ENCODE measurements around the gene DYNAP.

Gene DYNAP, protein sequence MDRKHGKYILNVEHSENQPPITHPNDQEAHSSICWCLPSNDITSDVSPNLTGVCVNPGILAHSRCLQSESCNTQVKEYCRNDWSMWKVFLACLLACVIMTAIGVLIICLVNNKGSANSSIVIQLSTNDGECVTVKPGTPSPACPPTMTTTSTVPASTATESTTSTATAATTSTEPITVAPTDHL

DNA sequence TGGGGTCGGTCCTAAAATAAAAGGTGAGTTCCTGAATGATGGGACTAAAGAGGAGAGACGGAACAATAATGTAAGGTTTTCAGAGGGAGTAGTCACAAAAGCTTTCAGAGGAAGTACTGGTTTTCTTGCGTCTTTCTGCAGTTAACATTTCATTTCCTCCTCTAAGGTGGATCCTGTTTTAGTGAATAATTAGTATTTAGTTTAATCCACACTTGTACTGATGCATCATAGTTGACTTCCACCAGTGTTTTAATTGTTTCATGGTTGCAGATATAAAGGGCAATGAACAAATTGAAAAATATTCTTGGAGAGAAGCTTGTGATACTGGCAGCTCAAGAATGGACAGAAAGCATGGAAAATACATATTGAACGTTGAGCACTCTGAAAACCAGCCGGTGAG is at the start of gene DYNAP:
DYNAP (plus strand) TSS at position 301 of the 400 bp plus-strand sequence; CDS start at position 339, 38 bp downstream.
- no peak for DNase-seq

DNA sequence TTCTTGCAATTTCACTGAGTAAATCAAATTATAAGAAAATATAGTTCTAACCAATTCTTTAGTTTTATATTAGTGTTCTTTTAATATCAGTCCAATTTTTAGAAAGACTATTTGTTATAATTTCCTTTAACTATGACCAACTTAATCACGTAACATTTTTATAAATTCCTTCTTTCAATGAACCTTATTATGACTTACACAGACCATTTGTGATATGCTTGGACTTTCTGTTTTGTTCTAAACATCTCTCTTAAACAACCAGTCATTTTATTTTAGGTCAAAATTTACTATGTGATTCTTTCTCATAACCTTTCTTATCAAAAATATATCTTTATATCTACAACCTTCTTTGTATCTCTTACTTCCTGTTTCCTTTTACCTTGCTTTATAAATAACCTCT is 39.5 kb upstream of the DYNAP start:
- DNase-seq: no peak

GRCh38 chr18:54555286-54555685 is 35.8 kb upstream of the DYNAP start:
- no peak for DNase-seq

GRCh38 chr18:54555996-54556395 is 35.0 kb upstream of the DYNAP start:
- no peak for DNase-seq

DNA sequence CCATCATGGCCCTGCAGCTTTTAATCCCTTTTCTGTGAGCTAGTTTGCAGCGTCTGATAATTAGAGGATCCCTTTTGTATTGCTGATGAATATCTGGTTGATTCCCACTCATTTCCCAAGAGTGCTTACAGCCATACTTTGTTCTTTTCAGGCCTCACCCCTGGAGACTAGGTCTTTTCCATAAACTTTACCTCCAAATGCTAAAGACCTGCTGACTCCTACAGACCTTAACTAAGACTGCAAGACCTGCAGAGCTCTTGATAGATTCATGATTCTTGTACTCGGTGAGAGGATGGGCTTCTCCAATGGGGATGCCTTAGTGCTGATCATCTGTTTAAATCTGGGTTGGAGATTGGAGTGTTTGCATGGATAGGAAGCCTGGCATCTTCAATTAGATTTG is 33.1 kb upstream of the DYNAP start:
- no peak for DNase-seq

GRCh38 chr18:54558609-54559585 is 32.1 kb upstream of the DYNAP start:
- DNase-seq: no peak

DNA sequence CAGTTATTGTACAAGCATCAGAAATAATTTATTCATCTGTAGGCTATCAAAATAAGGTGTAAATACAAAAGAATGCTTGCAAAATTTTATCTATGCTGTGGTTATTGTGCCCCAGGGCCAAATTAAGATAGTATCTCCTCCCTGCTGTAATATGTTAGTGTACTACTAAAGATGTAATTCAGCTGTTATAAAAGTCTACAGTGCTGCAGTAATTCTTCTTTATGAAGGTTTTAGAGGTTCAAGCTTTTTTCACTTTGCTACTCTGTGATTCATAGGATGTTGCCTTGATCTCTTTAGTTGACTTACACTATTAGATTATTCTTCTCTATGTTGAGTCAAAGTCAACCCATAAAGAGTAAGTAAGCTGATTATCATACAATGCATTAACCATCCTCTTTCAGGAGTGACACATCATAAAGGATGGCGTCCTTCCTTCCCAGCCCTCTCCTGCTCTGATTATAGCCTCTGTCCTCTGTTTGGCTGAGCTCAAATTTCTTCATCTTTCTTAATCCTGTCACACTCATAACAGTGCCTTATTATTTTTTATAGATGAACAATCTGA is 29.3 kb upstream of the DYNAP start:
- DNase-seq: no peak

DNA sequence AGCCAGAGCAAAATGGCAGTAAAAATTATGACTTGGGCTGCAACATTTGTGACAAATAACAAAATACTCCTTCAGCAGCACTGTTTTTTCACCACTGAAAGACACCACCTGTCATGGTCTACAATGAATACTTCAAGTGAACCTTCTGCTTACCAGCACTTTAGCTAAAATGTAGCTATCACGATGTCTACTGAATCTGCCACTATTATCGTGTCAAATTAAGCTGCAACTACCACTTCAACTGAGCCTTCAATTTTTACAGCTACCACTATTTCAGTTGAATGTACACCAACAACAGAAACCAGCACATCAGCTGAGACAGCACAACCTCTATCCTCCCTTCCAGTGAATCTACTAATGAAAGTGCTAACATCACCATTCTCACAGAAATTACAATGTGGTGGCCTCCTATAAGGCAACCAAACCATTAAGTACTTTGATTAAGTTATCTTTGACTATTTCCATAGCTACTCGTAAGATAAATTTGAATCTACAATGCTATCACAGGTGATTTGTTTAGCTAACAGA is 10.8 kb upstream of the DYNAP start:
- DNase-seq: no peak

- no peak for DNase-seq
Measured at GRCh38 chr18:54584065-54584464, 7.0 kb upstream of the DYNAP start.

- no peak for DNase-seq
Measured at GRCh38 chr18:54585743-54586142, 5.3 kb upstream of the DYNAP start.

DNA sequence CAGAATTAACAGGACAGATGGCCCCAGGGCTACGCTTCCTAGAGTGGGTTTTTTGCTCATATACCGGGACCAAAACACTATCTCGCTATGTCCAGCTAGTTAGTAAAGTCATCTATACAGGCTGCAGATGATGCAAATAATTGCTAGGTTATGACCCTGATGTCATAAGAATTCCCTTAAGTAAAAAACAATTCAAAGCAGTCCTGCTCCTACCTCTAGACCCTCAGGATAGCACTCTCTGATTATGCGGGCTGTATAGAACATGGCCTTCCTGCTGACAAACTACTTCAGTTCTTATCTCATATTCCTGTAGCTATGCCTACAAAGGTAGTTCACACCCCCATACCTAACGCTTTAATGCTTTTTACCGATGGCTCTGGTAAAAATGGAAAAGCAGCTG is 13.2 kb downstream of the DYNAP start:
- DNase-seq: no peak

GRCh38 chr18:54606835-54607212 is 15.8 kb downstream of the DYNAP start:
- no peak for DNase-seq

DNA sequence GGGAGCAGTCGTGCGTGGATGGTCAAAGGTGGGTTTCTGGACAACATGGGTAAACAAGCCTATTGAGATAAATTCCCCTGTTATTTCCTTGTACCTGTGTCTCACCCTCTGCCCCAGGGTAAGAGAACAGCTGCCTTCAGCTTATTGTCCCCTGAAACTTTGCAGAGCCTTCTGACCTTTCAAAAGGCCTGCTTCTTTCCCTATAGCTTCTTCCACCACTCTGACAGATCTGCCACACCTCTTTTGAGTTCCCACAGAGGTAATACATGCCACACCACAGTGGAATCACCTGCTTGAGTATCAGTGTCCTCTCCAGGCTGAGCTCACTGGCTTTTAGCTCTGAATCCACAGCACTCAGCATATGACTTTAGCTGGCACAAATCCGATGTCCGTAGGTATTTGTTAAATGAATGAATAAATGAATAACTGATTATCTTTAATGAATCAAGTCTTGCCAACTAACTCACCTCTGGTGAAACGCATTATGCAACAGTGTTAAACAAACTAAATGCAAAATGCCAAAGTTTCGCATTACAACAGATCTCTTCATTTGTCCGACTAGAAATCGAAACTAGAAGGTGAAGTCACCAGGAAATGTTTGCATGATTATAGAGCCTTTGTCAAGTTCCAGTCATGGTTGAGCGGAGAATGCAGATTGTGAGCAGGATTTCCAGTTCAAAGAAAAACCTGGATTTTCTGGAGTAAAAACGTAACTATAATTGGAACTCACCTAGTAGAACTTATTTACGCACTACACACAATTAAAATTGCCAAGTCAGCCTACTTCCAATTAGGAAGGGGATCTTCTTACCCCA is 16.4 kb downstream of the DYNAP start:
- no peak for DNase-seq

DNA sequence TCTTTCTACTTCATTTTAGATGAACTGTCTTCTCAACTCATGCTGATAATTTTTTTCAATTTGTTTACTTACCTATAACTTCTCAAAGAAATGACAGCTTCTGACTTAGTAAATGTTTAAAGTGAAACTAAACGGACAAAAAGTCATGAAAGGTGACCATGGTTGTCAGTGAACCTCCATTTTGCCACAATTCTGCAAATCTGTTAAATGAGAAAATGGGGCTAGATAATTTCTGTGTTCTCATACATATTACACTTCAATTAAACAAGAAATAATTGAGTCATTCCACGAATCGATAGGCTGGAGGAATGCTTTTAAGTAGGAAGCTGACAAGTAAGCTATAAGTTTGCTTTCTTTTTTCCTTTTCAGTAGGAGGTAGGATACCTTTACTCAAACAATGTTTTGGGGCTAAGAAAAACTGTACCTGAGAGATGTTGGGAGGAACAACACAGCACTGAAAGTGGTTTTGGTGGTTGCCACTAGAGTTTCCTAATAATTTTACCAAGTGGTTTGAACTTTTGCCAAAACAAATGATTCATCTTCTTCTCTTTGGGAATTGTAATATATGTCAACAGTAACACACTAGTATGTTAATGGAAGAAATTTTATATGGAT is 17.1 kb downstream of the DYNAP start:
- no peak for DNase-seq

DNA sequence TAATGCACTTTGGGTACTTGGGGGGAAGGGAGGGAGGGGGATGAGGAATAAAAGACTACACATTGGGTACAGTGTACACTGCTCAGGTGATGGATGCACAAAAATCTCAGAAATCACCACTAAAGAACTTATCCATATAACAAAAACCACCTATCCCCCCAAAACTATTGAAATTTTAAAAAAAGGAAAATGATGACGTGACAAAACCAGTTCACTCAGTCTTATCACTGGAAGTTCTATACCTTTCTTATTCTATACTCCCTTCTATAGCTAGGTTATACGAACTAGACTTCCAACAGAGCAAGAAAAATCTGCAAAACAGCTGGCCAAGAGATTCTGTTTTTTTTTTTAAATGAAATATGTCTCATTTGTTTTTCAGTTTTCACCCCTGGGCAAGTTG is 20.8 kb downstream of the DYNAP start:
- DNase-seq: no peak

DNA sequence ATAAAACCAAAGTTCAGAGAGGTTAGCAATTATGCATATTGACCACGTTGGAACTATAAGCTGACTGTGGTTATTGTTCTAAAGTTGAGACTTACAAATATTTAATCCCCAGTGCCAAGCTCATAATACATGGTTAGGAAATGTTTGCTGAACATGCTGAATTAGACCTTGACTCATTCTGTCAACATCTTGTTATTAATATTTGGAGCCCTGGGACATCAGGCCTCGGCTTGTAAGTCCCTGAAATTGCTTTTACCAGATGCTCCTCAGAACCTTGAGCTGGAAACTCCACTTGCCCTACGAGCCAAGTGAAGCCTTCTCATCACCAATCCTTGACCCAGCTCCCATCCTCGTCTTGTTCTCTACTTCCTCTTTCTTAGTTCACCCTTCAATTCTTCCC is 21.2 kb downstream of the DYNAP start:
- DNase-seq: no peak

DNA sequence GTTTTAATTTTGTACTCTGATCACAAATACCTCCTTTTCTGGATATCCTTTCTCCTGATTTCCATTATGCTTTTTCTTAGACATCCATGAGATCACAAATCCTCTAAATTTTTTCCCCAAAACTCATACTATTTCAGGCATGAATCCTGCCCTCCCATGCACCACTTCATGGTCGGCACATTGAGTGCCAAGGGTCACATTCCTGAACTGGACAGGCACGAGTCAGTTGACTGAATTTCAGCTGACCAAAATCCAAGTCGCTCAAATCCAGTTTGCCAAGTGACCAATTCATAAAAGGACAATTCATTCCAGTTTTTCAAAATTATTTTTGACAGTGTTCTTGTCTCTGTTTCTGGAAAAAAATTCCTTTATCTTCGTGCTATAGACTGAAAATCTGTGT is 22.1 kb downstream of the DYNAP start:
- no peak for DNase-seq

DNA sequence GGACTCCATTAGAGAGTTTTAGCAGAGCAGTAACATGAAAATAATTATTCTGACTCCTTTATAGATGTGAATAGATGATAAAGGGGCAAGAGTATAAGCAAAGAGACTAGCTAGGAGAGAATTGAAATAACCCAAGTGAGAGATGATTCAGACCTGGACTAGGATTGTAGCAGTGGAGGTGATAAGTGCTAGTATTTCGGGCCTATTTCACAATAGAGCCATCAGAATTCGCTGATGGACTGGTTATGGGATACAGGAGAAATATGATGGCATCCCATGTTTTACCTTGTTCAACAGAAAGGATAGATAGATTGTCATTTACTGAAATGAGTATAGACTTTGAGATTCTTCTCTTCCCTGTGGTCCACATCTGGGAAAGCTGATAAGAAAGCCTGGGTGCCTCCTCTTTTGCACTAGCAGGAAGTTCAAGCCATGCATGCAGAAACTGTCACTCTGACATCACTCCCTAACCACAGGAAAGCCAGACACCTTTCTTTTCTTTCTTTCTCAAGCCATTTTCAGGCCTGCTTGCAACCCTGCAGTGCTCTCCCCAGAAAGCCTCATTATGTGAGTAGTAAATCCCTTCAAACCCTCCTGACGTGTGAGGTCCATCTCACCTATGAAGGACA is 25.3 kb downstream of the DYNAP start:
- no peak for DNase-seq

DNA sequence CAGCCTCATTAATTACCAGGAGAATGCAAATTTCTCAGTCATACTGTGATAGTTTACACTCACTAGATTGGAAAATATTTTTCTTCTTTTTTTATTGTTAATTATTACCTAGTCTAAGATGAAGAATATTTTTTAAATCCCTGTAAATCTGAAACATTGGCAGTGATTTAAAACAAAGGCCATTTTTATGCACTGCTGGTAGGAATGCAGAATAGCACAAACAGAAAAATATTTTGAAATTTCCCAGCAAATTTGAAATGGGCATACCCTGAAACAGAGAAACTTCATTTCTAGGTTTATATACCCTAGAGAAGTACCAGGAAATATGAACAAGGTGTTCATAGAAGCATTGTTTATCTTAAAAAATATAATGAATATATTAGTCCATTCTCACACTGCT is 31.0 kb downstream of the DYNAP start:
- DNase-seq: no peak

GRCh38 chr18:54626779-54627178 is 35.7 kb downstream of the DYNAP start:
- DNase-seq: no peak

GRCh38 chr18:54630963-54631362 is 39.9 kb downstream of the DYNAP start:
- no peak for DNase-seq

DNA sequence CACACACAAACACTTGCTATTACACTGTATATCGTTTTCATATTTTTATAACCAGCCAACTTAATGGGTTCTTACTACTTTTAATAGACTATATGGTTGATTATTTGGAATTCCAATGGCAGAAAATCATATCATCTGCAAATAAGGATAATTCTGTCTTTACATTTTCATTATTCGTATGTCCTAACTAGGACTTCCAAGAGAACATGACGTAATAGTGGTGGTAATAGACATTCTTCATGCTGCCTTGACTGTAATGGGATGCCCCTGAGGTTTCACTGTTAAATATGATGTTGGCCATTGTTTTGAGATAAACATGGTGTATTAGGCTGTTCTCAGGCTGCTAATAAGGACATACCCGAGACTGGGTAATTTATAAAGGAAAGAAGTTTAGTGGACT is 45.2 kb downstream of the DYNAP start:
- DNase-seq: no peak

Measured in SHP77 (cell line).